Right hindlimb (tissue), 1 donor: Measurements from ENCODE around the gene ALPK3.
A peak's percentile ranks its signal among the peaks of the same experiment; 100 is the strongest.
"Not testable (repeated sequence)": the region's sequence is repeated elsewhere in the genome, so short reads cannot be mapped to it uniquely, and the experiment has no call there.

Experiments
- DNase-seq: peaks from one replicate; pipeline ENCODE4 v3.0.0-alpha.2; 2018

Gene ALPK3

GRCh38 chr15:84824260-84825007 lies 7.3 kb downstream of the ALPK3 start:
- DNase-seq: peak; percentile 92

DNA sequence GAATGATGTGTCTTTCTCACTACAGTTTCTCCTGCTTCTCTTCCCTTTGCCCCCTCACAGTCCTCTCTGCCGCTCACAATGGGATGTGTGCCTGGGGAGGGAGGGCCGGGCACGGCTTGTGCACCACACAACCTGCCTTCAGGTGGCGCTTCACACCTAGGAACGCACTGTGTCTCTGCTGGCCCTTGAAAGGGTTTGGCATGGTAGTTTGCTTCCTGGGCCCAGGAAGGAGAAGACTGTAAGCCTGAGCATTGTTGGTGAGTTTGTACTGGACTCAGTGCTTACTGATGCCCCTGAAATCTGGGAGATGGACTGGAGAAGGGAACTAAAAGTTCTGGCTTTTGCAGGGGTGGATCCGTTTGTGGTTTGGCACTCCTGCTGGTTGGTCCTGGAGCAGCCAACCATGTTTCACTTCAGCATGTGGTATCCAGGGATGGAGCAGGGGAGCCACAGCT lies 9.2 kb downstream of the ALPK3 start:
- no peak for DNase-seq

DNA sequence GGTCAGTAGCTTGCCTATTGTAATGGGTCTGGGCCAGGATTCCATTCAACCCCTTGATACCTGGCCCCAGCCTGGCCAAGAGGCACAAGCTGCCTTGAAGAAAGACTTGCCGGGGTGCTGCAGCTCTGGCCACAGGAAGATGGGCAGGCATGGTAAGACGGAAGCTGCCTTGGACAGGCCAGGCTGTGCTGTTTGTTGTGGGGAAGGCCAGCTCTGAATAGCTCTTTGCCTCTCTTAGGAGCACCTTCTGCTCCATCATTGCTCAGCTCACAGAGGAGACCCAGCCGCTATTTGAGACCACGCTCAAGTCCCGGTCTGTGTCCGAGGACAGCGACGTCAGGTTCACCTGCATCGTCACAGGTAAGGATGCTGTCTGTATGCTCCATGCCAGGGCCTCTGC lies 10.1 kb downstream of the ALPK3 start:
- no peak for DNase-seq

- peak; percentile 65 for DNase-seq
Observed at GRCh38 chr15:84828086-84828908, 11.1 kb downstream of the ALPK3 start.

DNA sequence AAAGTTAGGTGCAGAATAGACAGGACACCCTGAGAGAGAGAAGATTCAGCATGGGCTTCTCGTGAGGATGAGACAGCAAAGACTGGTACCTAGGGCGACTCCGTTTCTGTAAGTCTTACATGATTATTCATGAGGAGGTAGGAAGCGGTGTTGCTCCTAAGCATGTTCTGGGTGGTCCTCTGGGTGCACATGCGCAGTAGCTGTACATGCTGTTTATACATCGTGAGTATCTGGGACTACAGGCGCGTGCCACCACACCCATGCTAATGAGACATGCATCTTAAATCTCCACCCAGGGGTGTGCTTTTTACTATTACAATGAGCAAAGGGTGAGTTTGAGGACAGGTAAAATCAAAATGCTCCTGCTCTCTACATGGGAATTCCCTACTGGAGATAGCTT lies 12.3 kb downstream of the ALPK3 start:
- DNase-seq: no peak

- no peak for DNase-seq
Observed at GRCh38 chr15:84830036-84830435, 12.9 kb downstream of the ALPK3 start.

GRCh38 chr15:84831028-84831427 lies 13.9 kb downstream of the ALPK3 start:
- DNase-seq: no peak

GRCh38 chr15:84831613-84832012 lies 14.5 kb downstream of the ALPK3 start:
- DNase-seq: no peak

- no peak for DNase-seq
Observed at GRCh38 chr15:84832448-84833040, 15.4 kb downstream of the ALPK3 start.

GRCh38 chr15:84833447-84834228 lies 16.5 kb downstream of the ALPK3 start:
- no peak for DNase-seq

DNA sequence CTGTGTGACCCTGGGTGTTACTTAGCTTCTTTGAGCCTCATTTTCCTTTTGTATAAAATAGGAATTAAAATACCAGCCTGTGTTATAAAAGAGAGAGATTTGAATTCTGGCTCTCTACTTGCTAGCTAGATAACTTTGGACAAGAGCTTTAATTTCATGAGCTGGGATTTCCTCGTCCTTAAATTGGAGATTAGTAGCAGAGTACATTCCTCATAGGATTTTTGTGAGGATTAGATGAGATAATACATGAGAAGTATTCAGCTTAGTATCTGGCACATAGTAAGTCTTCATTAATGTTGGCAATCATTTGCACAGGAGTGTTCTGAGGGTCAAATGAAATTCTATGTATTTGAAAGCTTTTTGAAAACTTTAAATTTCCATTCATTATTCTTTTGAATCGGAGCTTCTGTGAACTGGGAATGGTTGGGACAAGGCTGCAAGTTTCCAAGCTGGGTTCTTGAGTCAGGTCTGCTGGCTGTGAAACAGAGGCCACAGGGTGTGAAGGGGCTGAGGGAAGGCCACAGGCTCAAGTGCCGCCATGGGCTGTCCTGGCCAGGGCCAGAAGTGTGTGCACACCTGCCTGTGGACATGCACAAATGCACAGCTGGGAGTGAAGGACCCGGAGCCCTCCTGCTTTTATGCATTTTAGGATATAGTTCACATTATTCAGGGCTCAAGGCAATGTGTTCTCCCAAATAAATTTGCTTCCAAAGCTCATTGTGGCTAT lies 17.2 kb downstream of the ALPK3 start:
- no peak for DNase-seq

DNA sequence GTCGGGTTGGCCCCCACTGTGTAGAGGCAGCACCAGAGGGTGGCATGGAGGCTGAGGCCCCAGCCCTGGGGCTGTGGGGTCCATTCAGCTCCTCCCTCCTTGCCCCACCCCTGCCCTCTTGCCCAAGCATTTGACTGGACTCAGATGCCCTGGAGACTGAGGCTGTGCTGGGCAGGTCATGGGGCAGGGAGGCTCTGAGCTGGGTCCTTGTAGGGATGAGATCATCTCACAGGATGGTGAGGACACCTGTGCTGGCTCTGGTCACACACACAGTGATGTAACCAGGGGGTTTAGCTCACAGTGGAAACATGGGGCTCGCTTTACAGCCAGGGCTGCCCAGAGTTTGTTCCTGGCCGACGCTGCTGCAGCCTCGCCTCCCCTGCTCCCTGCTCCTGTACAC lies 17.8 kb downstream of the ALPK3 start:
- DNase-seq: no peak

DNA sequence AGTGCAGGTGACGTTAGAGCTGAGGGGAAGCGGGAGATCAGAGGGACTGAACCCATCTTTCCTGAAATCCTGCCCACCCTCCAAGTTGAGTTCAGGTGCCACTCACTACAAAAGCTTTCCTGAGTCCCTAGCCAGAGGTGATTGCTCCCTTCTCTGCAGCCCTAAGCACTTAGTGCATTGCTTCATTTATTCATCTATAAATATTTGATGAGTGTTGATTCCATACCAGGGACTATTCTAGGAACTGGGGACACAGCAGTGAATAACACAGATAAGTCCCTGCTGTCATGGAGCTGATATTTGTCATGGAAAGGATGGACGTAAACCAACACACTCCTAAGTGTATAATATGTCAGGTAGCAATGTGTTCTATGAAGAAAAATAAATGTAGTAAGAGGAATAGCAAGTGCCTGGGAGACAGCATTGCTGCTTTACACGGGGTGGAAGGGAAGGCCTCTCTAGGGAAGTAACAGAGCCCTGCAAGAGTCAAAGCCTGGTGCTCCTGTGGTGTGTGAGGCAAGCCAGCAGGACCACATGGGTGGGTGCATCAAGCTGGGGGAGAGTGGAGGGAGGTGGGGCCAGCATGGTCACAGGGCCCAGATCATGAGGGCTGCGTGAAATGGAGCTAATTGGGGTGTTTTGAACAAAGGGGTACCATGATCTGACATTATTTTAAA lies 18.6 kb downstream of the ALPK3 start:
- no peak for DNase-seq

- no peak for DNase-seq
Observed at GRCh38 chr15:84836844-84837243, 19.7 kb downstream of the ALPK3 start.

DNA sequence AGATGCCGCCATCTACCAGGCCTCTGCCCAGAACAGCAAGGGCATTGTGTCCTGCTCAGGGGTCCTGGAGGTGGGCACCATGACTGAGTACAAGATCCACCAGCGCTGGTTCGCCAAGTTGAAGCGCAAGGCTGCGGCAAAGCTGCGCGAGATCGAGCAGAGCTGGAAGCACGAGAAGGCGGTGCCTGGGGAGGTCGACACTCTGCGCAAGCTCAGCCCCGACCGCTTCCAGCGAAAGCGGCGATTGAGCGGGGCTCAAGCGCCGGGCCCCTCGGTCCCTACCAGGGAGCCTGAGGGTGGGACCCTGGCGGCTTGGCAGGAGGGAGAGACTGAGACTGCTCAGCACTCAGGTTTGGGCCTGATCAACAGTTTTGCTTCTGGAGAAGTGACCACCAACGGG lies 22.6 kb downstream of the ALPK3 start:
- DNase-seq: no peak

- DNase-seq: no peak
Observed at GRCh38 chr15:84840255-84840654, 23.1 kb downstream of the ALPK3 start.

DNA sequence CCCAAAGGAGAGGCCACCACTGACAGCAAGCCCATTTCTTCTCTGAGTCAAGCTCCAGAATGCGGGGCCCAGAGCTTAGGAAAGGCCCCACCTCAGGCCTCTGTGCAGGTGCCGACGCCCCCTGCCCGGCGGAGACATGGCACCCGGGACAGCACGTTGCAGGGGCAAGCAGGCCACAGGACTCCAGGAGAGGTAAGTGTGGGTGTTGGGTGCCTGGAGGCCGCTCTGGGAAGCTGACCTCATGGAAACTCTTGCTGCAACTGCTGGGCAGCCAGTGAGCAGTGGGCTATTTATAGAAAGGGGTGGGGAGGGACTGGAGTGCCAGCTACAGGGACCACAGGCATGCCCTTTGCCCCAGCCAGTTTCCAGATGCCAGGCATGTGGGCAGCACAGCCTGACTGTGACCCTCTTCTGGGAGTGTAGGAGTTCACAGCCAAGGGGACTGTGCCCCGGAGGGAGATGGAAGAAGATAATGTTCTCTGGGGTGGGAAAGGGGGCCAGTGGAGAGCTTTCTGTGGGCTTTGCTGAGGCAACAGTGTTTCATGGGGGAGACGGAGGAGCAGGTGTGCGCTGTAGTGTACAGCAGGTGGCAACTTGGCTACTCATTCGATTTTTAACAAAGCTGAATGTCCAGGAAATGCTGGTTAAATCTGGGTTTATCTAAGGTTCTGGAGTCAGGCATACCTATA lies 23.7 kb downstream of the ALPK3 start:
- DNase-seq: peak; percentile 71

GRCh38 chr15:84842781-84843180 lies 25.6 kb downstream of the ALPK3 start:
- no peak for DNase-seq

DNA sequence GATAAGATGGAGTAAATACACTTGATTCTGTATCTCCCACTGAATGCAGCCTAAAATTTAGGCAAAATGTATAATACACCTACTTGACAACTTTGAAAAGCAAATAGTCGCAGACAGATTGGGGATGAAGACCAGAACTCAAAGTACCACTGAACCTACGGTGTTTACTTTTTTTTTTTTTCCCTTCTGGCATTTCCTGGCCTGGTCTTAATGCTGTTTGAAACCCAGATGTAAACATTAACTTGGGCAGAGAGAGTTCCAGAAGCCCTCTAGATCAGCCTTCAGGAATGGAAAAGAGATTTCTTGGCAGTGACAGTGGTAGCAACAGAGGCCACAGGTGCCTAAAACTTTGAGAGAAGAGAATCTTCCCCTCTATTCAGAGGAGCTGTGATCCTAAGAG lies 27.8 kb downstream of the ALPK3 start:
- DNase-seq: no peak

GRCh38 chr15:84845631-84846030 lies 28.5 kb downstream of the ALPK3 start:
- DNase-seq: not testable (repeated sequence)

- DNase-seq: no peak
Observed at GRCh38 chr15:84846269-84846668, 29.1 kb downstream of the ALPK3 start.
